Keratinocyte (primary cell): Measurements from ENCODE around the gene FBN1.

ENCODE experiments used
- CTCF ChIP-seq, 3 experiments: IDR thresholded peaks in 1 of 3; conservative IDR thresholded peaks in 1 of 3; optimal IDR thresholded peaks in 1 of 3; 2 replicates in 2 of 3; 3 replicates in 1 of 3; pipeline versions ENCODE3 to v1.5.1; 2011; ENCODE audit warnings: low read length in 3 of 3, mild to moderate bottlenecking in 3 of 3, moderate library complexity in 2 of 3, control low read depth in 1 of 3, inconsistent platforms in 1 of 3; ENCODE audit not compliant: insufficient read depth in 2 of 3; ENCODE audit errors: extremely low read depth in 1 of 3
- EZH2 ChIP-seq: IDR thresholded peaks from one replicate; pipeline ENCODE4 v1.6.1; 2012; ENCODE audit warnings: inconsistent platforms, mild to moderate bottlenecking, low read length, moderate library complexity

GRCh38 chr15:48682942-48683651 lies 37.6 kb upstream of the FBN1 start:
- no peak for TF ChIP-seq CTCF (optimal IDR thresholded peaks at IDR 0.05 in 1 of 3, IDR thresholded peaks at IDR 0.05 in 1 of 3, conservative IDR thresholded peaks at IDR 0.05 in 1 of 3; ENCODE audit: extremely low read depth in 1 of 3, insufficient read depth in 2 of 3, low read length in 3 of 3)
- no peak for TF ChIP-seq EZH2
